H1 (cell line): ENCODE data around the gene MCM3AP. TPM values are rescaled to one million over a fixed set of nuclear protein-coding genes. Genes with fewer than 3 reads are reported as not detected.

Experiments
- CBX5 ChIP-seq: fragments of 300-800, 300-1000 bp; sonication (generic); IDR thresholded peaks from 2 replicates; pipeline ENCODE4 v1.7.1; 2016; ENCODE audit warnings: antibody characterized with exemption, low read length, low read depth
- CTCF ChIP-seq, 3 experiments: IDR thresholded peaks; 1 replicate in 2 of 3; 2 replicates in 1 of 3; pipeline versions ENCODE4 v1.5.1 to v1.6.1; 2011; ENCODE audit warnings: low read length in 3 of 3, mild to moderate bottlenecking in 3 of 3, inconsistent platforms in 2 of 3, low read depth in 1 of 3, moderate library complexity in 1 of 3; ENCODE audit not compliant: insufficient read depth in 1 of 3; ENCODE audit errors: control extremely low read depth in 1 of 3
- POU5F1 ChIP-seq: IDR thresholded peaks from 2 replicates; pipeline ENCODE4 v1.6.1; 2011; ENCODE audit warnings: low read depth, mild to moderate bottlenecking, low read length, moderate library complexity
- RAD21 ChIP-seq, 2 experiments: IDR thresholded peaks in 1 of 2; conservative IDR thresholded peaks in 1 of 2; 2 replicates each; pipeline ENCODE4 v1.6.1; 2011; ENCODE audit warnings: low read depth in 2 of 2, low read length in 2 of 2, improper control_type of control experiment in 1 of 2, inconsistent platforms in 1 of 2, mild to moderate bottlenecking in 1 of 2, moderate library complexity in 1 of 2
- SP4 ChIP-seq: IDR thresholded peaks from 2 replicates; pipeline ENCODE4 v1.6.1; 2012; ENCODE audit warnings: low read length, inconsistent platforms
- polyA plus RNA-seq, 7 experiments: library from polyadenylated mRNA; depleted of rRNA in 3 of 7; stranded (reverse) in 5 of 7; unstranded in 2 of 7; fragments of >200 nt in 5 of 7; fragments of 200-250 nt in 2 of 7; gene quantifications; 1 replicate in 5 of 7; 2 replicates in 1 of 7; 4 replicates in 1 of 7; pipeline versions ENCODE4 v1.2.1 to v1.2.3, GENCODE V29; 2011 to 2013; ENCODE audit warnings: missing spikeins in 2 of 7, mixed read lengths in 2 of 7
- total RNA-seq: library from RNA; stranded (reverse); fragmentation: NEBNext Ultra II Directional; extraction: Animal tissue kit (Norgen Biotek cat#: 25700); gene quantifications from 2 replicates; pipeline ENCODE4 v1.2.1, GENCODE V29; 2021

MCM3AP gene
- total and polyA plus RNA-seq, 2 of the 8 experiments (the other 6 are each of a cell fraction or from before 2014, with no cell fraction given), result 37.2 to 119 TPM

GRCh38 chr21:46193829-46194373, 91.5 kb downstream of the MCM3AP start (continued):
- TF ChIP-seq SP4 (no peak), RAD21 (IDR thresholded peaks at IDR 0.05 in 1 of 2, conservative IDR thresholded peaks at IDR 0.05 in 1 of 2; ENCODE audit: low read depth in 2 of 2, low read length in 2 of 2) (no peak), CBX5 (no peak), CTCF (IDR thresholded peaks at IDR 0.05; ENCODE audit: control extremely low read depth in 1 of 3, insufficient read depth in 1 of 3, low read depth in 1 of 3, low read length in 3 of 3) (no peak), POU5F1 (no peak)
- TF ChIP-seq, all 59 proteins: peak for 0
